ENCODE data around the gene FASLG.

FASLG gene

GRCh38 chr1:172670791-172671190 lies 11.9 kb downstream of the FASLG start:
- TF ChIP-seq, protein P1, sequence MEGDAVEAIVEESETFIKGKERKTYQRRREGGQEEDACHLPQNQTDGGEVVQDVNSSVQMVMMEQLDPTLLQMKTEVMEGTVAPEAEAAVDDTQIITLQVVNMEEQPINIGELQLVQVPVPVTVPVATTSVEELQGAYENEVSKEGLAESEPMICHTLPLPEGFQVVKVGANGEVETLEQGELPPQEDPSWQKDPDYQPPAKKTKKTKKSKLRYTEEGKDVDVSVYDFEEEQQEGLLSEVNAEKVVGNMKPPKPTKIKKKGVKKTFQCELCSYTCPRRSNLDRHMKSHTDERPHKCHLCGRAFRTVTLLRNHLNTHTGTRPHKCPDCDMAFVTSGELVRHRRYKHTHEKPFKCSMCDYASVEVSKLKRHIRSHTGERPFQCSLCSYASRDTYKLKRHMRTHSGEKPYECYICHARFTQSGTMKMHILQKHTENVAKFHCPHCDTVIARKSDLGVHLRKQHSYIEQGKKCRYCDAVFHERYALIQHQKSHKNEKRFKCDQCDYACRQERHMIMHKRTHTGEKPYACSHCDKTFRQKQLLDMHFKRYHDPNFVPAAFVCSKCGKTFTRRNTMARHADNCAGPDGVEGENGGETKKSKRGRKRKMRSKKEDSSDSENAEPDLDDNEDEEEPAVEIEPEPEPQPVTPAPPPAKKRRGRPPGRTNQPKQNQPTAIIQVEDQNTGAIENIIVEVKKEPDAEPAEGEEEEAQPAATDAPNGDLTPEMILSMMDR (conservative IDR thresholded peaks at IDR 0.05): no peak
- no peak overlapping the region for H3K27ac ChIP-seq

- H3K27ac ChIP-seq: no peak overlapping the region
- TF ChIP-seq, protein P1 (conservative IDR thresholded peaks at IDR 0.05): no peak
These were observed 12.7 kb downstream of the FASLG start for GRCh38 chr1:172671591-172671990.

DNA sequence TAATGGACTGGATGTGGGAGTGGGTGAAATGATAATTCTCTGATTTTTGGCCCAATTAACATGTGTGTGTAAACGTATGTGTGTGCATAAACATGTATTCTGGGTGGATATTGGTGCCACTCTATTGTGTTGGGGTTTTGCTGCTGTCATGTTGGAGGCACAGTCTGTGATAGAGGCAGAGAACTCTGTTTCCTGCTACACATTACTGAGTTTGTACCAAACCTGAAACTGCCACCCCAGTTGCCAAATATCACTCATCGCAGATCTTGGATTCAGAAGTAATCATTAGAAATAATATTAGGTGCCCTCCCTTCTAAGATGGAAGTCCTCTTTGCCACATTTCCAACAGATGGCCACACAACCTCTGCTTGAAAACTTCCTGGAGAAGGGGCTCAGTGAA lies 13.8 kb downstream of the FASLG start:
- H3K27ac ChIP-seq: no peak overlapping the region
- TF ChIP-seq, protein P1 (conservative IDR thresholded peaks at IDR 0.05): no peak

DNA sequence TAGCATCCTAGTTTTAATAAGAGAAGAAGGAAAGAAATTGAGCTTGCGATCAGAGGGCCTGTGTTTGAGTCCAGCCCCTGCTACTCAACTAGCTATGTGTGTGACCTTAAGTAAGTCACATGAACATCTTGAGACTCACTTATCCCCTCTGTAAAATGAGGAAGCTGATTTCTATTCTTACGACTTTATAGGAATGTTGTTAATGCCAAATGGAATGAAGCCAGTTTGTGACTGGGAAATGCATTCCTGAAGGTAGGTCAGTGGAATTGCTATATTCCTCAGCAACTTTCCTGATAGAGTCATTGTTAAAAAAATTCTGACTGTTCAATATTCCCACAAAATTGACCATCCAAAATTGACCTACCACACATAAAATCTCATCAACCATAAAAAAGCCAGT lies 14.9 kb downstream of the FASLG start:
- TF ChIP-seq, protein P1 (conservative IDR thresholded peaks at IDR 0.05): no peak
- no peak overlapping the region for H3K27ac ChIP-seq

DNA sequence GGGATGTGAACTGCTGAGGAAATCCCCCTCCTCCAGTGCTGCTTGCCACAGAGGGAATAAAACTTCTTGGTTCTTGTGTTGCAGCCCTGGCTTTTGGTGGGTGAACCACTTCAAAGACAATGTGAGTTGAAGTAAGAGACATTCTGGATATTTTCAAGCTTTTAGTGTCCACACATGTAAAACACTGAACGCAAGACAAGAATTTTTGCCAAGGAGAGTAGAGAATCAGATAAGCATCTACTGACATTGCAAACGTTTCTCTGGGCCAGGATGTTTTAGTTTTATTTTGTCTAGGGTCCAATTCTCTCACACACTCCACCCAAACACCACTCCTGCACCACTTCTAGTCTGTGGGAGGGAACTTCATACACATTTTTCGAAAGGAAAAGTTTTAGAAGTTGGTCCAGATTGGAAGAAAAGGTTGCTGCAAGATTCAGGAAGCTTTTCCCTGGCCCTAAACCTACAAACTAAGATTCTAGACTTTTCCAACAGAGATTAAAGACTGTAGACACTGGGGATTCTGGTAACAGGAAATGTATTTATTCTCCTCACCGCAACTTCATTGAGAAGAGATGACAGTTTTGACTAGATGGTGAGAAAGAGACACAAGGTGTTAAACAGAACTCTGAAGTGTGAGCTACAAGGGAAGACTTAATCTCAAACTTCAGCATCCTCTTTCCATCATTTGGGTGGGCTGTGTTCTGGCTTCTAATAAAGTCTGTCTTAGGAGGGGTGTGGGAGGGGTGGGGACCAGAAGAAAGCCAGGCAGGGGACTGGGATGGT lies 16.1 kb downstream of the FASLG start:
- TF ChIP-seq, protein P1 (conservative IDR thresholded peaks at IDR 0.05): no peak
- no peak overlapping the region for H3K27ac ChIP-seq

- TF ChIP-seq, protein P1 (conservative IDR thresholded peaks at IDR 0.05): no peak
- no peak overlapping the region for H3K27ac ChIP-seq
These were observed 20.3 kb downstream of the FASLG start for GRCh38 chr1:172679000-172679772.

- TF ChIP-seq, protein P1 (conservative IDR thresholded peaks at IDR 0.05): no peak
- no peak overlapping the region for H3K27ac ChIP-seq
These were observed 21.3 kb downstream of the FASLG start for GRCh38 chr1:172680244-172680643.
